GM21515 (cell line): ENCODE data around the gene HSP90B1.

Experiments
- ATAC-seq: cut with Tn5 transposase; IDR thresholded peaks from one replicate; pipeline ENCODE4 v1.9.1; 2021; ENCODE audit not compliant: unreplicated experiment

The HSP90B1 gene

GRCh38 chr12:103969391-103969790 is 39.2 kb downstream of the HSP90B1 start:
- ATAC-seq, result no peak

GRCh38 chr12:103973909-103974308 is 43.7 kb downstream of the HSP90B1 start:
- no peak for ATAC-seq

- no peak for ATAC-seq
Observed at GRCh38 chr12:103975368-103975767, 45.2 kb downstream of the HSP90B1 start.

- ATAC-seq, result no peak
Observed at GRCh38 chr12:103978384-103978982, 48.3 kb downstream of the HSP90B1 start.

- no peak for ATAC-seq
Observed at GRCh38 chr12:103986829-103987228, 56.6 kb downstream of the HSP90B1 start.

- no peak for ATAC-seq
Observed at GRCh38 chr12:103994235-103994634, 64.0 kb downstream of the HSP90B1 start.

GRCh38 chr12:103996595-103996994 is 66.4 kb downstream of the HSP90B1 start:
- no peak for ATAC-seq

- ATAC-seq, result no peak
Observed at GRCh38 chr12:103997286-103997900, 67.2 kb downstream of the HSP90B1 start.
